Fibroblast of lung (primary cell): Measurements from ENCODE around the gene TMEM121B. TPM values are rescaled to one million over a fixed set of nuclear protein-coding genes. Genes with fewer than 3 reads are reported as not detected.

ENCODE experiments used
- DNase-seq, 2 donors: peaks; one replicate each; pipeline versions ENCODE4 v3.0.0 to v3.0.0-alpha.2; 2010; ENCODE audit warnings: low read depth in 2 of 2
- H2AFZ ChIP-seq: 2 replicates; pipeline ENCODE4 v1.5.1; 2012; ENCODE audit warnings: low read length, control low read depth, inconsistent platforms
- H3K27ac ChIP-seq: 2 replicates; pipeline ENCODE4 v1.5.1; 2011; ENCODE audit warnings: low read length, control low read depth; ENCODE audit not compliant: insufficient read depth
- H3K27me3 ChIP-seq: 2 replicates; pipeline ENCODE4 v1.5.1; 2011; ENCODE audit warnings: mild to moderate bottlenecking, low read length; ENCODE audit not compliant: control insufficient read depth, insufficient read depth
- H3K36me3 ChIP-seq: 2 replicates; pipeline ENCODE4 v1.5.1; 2011; ENCODE audit warnings: low read length; ENCODE audit not compliant: control insufficient read depth, insufficient read depth
- H3K4me1 ChIP-seq: 2 replicates; pipeline ENCODE4 v1.5.1; 2011; ENCODE audit warnings: low read length; ENCODE audit not compliant: control insufficient read depth, insufficient read depth; ENCODE audit errors: extremely low read depth
- H3K4me2 ChIP-seq: 2 replicates; pipeline ENCODE4 v1.5.1; 2011; ENCODE audit warnings: low read length, control low read depth; ENCODE audit not compliant: insufficient read depth; ENCODE audit errors: extremely low read depth
- H3K4me3 ChIP-seq, 4 experiments: fragments of 200-600 bp in 1 of 4; sonication (generic) in 1 of 4; replicated peaks in 1 of 4; 2 replicates each; pipeline ENCODE4 v1.5.1; 2011 to 2016; ENCODE audit warnings: low read length in 4 of 4, low read depth in 3 of 4, mild to moderate bottlenecking in 3 of 4, control low read depth in 2 of 4, inconsistent platforms in 1 of 4, mixed read lengths in 1 of 4; ENCODE audit not compliant: insufficient read depth in 1 of 4; ENCODE audit errors: control extremely low read depth in 1 of 4
- H3K79me2 ChIP-seq: 2 replicates; pipeline ENCODE4 v1.5.1; 2012; ENCODE audit warnings: mild to moderate bottlenecking, low read length, inconsistent platforms; ENCODE audit not compliant: control insufficient read depth, insufficient read depth
- H3K9ac ChIP-seq: 2 replicates; pipeline ENCODE4 v1.5.1; 2011; ENCODE audit warnings: mild to moderate bottlenecking, low read length, control low read depth; ENCODE audit not compliant: insufficient read depth
- H3K9me3 ChIP-seq: 2 replicates; pipeline ENCODE4 v1.5.1; 2012; ENCODE audit warnings: low read depth, low read length; ENCODE audit not compliant: control insufficient read depth, insufficient read depth
- H4K20me1 ChIP-seq: 2 replicates; pipeline ENCODE4 v1.5.1; 2011; ENCODE audit warnings: low read length; ENCODE audit not compliant: control insufficient read depth, insufficient read depth; ENCODE audit errors: extremely low read depth
- CTCF ChIP-seq, 2 donors: IDR thresholded peaks in 1 of 2; conservative IDR thresholded peaks in 1 of 2; 1 replicate in 1 of 2; 2 replicates in 1 of 2; pipeline ENCODE4 v1.5.1; 2011 to 2012; ENCODE audit warnings: low read length in 2 of 2, control low read depth in 1 of 2, inconsistent platforms in 1 of 2, low read depth in 1 of 2, mild to moderate bottlenecking in 1 of 2
- EZH2 ChIP-seq: IDR thresholded peaks from 2 replicates; pipeline ENCODE4 v1.5.1; 2012; ENCODE audit warnings: low read length, control low read depth, mild to moderate bottlenecking; ENCODE audit errors: missing control alignments
- polyA plus RNA-seq, 2 donors: library from polyadenylated mRNA; depleted of rRNA in 1 of 2; stranded (reverse) in 1 of 2; unstranded in 1 of 2; fragments of >200 nt; gene quantifications; 2 replicates each; pipeline ENCODE4 v1.2.1, GENCODE V29; 2011 to 2012; ENCODE audit warnings: missing spikeins in 1 of 2
- total RNA-seq: library from RNA; depleted of rRNA; stranded (reverse); fragments of >200 nt; gene quantifications from 2 replicates; pipeline ENCODE4 v1.2.1, GENCODE V29; 2014

The TMEM121B gene
- total and polyA plus RNA-seq, 2 donors (not counting 1 experiment from before 2014, with no cell fraction given) = under 0.01 to 0.05 TPM

GRCh38 chr22:17137170-17137569, 16.0 kb upstream of the TMEM121B start:
- Histone ChIP-seq H3K36me3 (peaks cover 11% of the 10 kb centered on the region), H4K20me1 (no peaks in the 10 kb centered on the region), H3K27me3 (no peaks in the 10 kb centered on the region), H3K4me1 (no peaks in the 10 kb centered on the region), H2AFZ (no peak overlapping the region), H3K4me2 (no peak overlapping the region), H3K9ac (no peak overlapping the region), H3K9me3 (no peaks in the 10 kb centered on the region), H3K27ac (no peak overlapping the region), H3K79me2 (no peaks in the 10 kb centered on the region), H3K4me3 (no peak overlapping the region)
- TF ChIP-seq EZH2 = no peak
- TF ChIP-seq CTCF (conservative IDR thresholded peaks at IDR 0.05 in 1 of 2, IDR thresholded peaks at IDR 0.05 in 1 of 2; ENCODE audit: low read depth in 1 of 2, low read length in 2 of 2) = no peak
- no peak for DNase-seq

- Histone ChIP-seq H4K20me1 (no peaks in the 10 kb centered on the region), H3K36me3 (peaks cover 8% of the 10 kb centered on the region), H2AFZ (no peak overlapping the region), H3K4me1 (no peaks in the 10 kb centered on the region), H3K79me2 (no peaks in the 10 kb centered on the region), H3K27ac (no peak overlapping the region), H3K27me3 (no peaks in the 10 kb centered on the region), H3K4me3 (no peak overlapping the region), H3K4me2 (no peak overlapping the region), H3K9me3 (no peaks in the 10 kb centered on the region), H3K9ac (no peak overlapping the region)
- no peak for DNase-seq
- TF ChIP-seq CTCF (conservative IDR thresholded peaks at IDR 0.05 in 1 of 2, IDR thresholded peaks at IDR 0.05 in 1 of 2; ENCODE audit: low read depth in 1 of 2, low read length in 2 of 2) = no peak
- TF ChIP-seq EZH2 = no peak
Measured at GRCh38 chr22:17135153-17135760, 14.1 kb upstream of the TMEM121B start.

GRCh38 chr22:17133137-17133536, 12.0 kb upstream of the TMEM121B start:
- no peak for DNase-seq
- Histone ChIP-seq H3K79me2 (no peaks in the 10 kb centered on the region), H3K4me1 (no peaks in the 10 kb centered on the region), H3K36me3 (peaks cover 5% of the 10 kb centered on the region), H3K27ac (no peak overlapping the region), H3K9ac (no peak overlapping the region), H3K4me3 (no peak overlapping the region), H3K4me2 (no peak overlapping the region), H3K9me3 (no peaks in the 10 kb centered on the region), H3K27me3 (no peaks in the 10 kb centered on the region), H4K20me1 (no peaks in the 10 kb centered on the region), H2AFZ (no peak overlapping the region)
- no peak for TF ChIP-seq EZH2
- no peak for TF ChIP-seq CTCF (conservative IDR thresholded peaks at IDR 0.05 in 1 of 2, IDR thresholded peaks at IDR 0.05 in 1 of 2; ENCODE audit: low read depth in 1 of 2, low read length in 2 of 2)
